ENCODE measurements around the gene ETFA.

The ETFA gene

GRCh38 chr15:76204916-76205460, 106.3 kb downstream of the ETFA start:
- TF ChIP-seq CTCF (IDR thresholded peaks at IDR 0.05) (no peak), ZFX (IDR thresholded peaks at IDR 0.05; ENCODE audit: borderline replicate concordance) (no peak)
- no peak overlapping the region for H3K27ac ChIP-seq

- TF ChIP-seq ZFX (IDR thresholded peaks at IDR 0.05; ENCODE audit: borderline replicate concordance) (no peak), CTCF (IDR thresholded peaks at IDR 0.05) (no peak)
- H3K27ac ChIP-seq, result no peak overlapping the region
These were observed 107.0 kb downstream of the ETFA start for GRCh38 chr15:76204109-76204845.

GRCh38 chr15:76203346-76204108, 107.7 kb downstream of the ETFA start:
- no peak overlapping the region for H3K27ac ChIP-seq
- TF ChIP-seq CTCF (IDR thresholded peaks at IDR 0.05) (no peak), ZFX (IDR thresholded peaks at IDR 0.05; ENCODE audit: borderline replicate concordance) (no peak)

- no peak for TF ChIP-seq CTCF (IDR thresholded peaks at IDR 0.05)
- no peak for TF ChIP-seq ZFX (IDR thresholded peaks at IDR 0.05; ENCODE audit: borderline replicate concordance)
- no peak overlapping the region for H3K27ac ChIP-seq
These were observed 109.6 kb downstream of the ETFA start for GRCh38 chr15:76201536-76202255.

GRCh38 chr15:76200641-76201105, 110.6 kb downstream of the ETFA start:
- no peak overlapping the region for H3K27ac ChIP-seq
- no peak for TF ChIP-seq ZFX (IDR thresholded peaks at IDR 0.05; ENCODE audit: borderline replicate concordance)
- TF ChIP-seq CTCF (IDR thresholded peaks at IDR 0.05), result no peak

GRCh38 chr15:76200083-76200465, 111.2 kb downstream of the ETFA start:
- H3K27ac ChIP-seq, result no peak overlapping the region
- no peak for TF ChIP-seq CTCF (IDR thresholded peaks at IDR 0.05)
- TF ChIP-seq ZFX (IDR thresholded peaks at IDR 0.05; ENCODE audit: borderline replicate concordance), result no peak
